Measurements from ENCODE around the gene ETFB. TPM values are rescaled to one million over a fixed set of nuclear protein-coding genes. Genes with fewer than 3 reads are reported as not detected.

The ETFB gene
- total RNA-seq, 1 experiment from 2014 or later: 497 TPM

DNA sequence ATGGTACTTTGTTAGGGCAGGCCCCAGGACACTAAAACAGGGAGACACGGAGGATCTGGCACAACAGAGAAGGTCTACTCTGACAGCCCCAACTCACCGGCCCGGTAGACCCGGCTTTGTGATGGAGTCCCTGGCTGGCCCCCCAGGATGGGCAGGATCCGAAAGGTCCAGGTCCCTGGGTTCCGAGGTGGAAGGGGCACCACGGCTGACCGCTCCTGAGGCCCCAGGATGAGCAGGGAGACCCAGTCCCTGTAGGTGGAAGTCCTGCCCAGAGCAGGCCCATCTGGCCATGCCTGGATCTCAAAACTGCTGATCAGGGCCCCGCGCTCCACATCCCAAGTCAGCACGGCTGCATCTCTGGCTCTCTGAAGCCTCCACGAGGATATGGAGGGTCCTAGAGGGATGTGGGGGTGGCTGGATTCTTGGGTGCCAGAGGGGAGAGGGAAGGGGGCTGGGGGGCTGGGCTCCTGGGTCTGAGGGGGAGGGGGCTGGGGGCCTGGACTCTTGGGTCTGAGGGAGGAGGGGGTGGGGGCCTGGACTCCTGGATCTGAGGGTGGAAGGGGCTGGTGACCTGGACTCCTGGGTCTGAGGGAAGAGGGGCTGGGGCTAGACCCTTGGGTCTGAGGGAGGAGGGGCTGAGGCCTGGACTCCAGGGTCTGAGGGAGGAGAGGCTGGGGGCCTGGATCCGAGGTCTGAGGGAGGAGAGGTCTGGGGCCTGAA lies 28.9 kb downstream of the ETFB start:
- in situ Hi-C loops (cut with HindIII; ENCODE audit: low pct_unique_long_range_greater_than_20kb, low sequenced_read_pairs): no loop called here
- no peak for DNase-seq (ENCODE audit: low read depth)

DNA sequence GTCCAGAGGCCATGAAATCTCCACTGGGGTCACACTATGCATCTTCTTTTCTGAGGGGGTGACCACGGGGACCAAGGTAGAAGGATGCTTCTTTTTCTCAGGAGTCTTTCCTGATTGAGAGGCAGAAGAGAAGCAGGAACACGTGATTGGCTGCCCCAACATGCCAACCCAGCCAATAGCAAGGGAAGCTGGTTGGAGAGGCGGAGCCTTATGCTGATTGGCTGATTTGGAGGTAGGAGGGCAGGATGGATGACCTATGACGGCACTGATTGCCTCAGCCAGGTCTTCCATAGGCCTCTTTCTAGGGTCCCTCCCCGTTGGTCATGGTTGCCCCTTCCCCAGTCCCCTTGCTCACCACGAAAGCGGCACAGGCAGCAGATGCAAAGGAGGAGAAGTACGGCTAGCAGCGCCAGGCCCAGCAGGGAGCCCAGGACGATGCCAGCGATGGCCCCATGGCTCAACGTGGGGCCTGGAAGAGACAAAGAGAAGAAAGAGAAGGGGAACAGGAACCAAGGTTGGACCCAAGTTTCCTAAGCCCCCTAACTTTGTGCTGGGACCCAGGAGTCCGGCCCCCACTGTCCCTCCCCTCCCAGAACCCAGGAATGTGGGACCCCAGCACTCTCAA lies 32.2 kb downstream of the ETFB start:
- in situ Hi-C loops (cut with HindIII; ENCODE audit: low pct_unique_long_range_greater_than_20kb, low sequenced_read_pairs): no loop called here
- peak; percentile 53 for DNase-seq (ENCODE audit: low read depth)

DNA sequence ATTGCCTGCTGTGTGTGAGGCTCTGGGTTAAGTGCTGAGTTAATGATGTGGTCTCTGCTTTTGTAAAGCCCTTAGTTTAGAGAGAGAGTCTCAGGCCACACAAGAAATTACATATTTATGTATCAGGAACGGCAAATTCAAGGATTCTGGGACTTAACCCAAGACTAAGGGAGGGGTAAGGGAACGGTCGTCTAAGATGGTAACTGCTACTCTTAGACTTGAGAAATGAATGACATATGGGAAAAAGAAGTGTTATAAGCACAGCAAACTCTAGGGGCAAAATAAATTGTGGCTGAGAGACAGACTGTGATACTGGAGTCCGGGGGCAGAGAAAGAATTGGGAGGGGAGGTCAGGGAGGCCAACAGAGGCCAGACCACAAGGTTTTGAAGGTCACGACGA lies 34.5 kb downstream of the ETFB start:
- in situ Hi-C loops (cut with HindIII; ENCODE audit: low pct_unique_long_range_greater_than_20kb, low sequenced_read_pairs): no loop called here
- DNase-seq (ENCODE audit: low read depth): no peak

DNA sequence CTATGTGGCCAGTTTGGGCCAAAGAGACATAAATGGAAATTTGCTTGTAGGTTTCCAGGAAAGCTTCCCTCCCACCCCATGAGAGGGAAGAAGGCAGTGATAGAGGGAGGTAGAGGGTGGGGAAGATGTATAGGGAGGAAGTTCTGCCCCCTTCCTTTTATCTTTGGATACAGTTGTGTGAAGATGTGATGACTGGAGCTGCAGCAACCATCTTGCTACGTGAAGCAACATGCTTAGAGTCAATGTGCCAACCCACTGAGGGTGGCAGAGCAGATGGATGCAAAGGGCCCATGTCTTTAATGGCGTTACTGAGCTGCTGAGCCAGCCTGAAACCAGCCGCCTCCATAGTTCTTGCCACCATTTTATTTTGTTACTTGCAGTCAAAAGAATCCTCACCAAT lies 35.0 kb downstream of the ETFB start:
- in situ Hi-C loops (cut with HindIII; ENCODE audit: low pct_unique_long_range_greater_than_20kb, low sequenced_read_pairs): no loop called here
- DNase-seq (ENCODE audit: low read depth): no peak

DNA sequence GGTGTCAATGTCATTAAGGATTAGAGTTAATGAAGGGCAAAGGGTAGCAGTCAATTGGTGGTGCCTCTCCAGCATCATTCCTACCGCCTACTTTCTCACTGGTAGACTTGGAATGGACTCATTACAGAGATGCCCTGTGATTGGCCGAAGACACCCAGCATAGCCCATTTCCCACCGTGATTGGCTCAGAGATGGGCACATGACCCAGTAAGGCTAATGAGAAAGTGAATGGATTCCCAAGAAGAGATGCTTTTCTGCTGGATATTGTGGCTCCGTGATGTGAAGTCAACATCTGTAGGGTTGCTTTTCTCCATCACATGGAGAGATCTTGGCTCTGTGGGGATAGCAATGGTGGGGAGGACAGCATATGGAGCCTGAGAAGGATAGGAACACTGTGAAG lies 35.8 kb downstream of the ETFB start:
- in situ Hi-C loops (cut with HindIII; ENCODE audit: low pct_unique_long_range_greater_than_20kb, low sequenced_read_pairs): no loop called here
- DNase-seq (ENCODE audit: low read depth): no peak

DNA sequence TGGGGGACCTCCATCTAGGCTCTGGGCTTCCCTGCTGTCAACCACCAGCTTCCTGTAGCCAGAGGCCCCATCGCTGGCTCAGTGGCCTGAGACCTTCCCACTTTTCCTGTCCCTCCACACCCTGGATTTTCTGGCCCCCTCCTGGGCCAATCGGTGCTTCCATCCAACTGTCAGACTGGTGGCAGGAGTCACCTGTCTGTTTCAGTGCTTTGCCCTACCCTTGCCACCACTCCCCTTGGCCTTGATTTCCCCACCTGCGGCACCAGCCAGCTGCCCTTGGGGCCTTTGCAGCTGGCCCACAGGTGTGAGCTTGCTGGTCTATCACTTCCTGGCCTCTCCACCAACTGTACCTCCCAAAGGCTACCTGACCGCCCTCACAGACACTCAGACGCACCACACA lies 36.8 kb downstream of the ETFB start:
- DNase-seq (ENCODE audit: low read depth): no peak
- in situ Hi-C loops (cut with HindIII; ENCODE audit: low pct_unique_long_range_greater_than_20kb, low sequenced_read_pairs): no loop called here

DNA sequence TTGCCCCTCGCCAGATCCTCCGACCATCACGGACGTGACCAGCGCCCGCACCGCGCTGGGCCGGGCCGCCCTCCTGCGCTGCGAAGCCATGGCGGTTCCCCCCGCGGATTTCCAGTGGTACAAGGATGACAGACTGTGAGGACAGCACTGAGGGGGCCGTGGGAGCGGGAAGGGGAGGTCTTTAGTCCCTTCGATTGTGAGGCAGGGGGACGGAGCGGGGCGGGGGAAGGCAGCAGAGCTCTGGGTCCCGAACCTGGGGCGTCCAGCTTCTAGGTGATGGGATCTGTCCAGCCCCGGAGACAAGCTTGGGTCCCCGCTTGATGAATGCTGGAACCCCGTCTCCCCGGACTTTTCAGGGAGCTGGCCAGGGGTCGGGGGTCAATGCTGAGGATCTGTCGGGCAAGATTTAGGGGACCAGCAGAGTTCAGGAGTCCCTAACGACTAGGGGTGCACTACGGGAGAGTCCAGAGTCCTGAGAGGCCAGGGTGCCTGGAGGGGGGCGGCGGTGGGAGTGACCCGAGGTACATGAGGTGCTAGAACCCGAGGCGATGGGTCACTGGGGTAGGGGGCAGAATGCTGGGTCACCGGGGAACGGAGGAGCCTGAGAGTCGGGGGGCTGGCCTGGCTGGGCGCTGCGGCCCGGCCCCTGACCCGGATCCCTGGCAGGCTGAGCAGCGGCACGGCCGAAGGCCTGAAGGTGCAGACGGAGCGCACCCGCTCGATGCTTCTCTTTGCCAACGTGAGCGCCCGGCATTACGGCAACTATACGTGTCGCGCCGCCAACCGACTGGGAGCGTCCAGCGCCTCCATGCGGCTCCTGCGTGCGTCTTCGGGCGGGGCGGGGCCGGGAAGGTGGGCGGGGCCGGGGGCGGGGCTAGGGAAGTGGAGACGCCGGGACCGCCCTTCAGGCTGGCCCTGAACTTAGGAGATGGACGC lies 38.9 kb downstream of the ETFB start:
- DNase-seq (ENCODE audit: low read depth): no peak
- in situ Hi-C loops (cut with HindIII; ENCODE audit: low pct_unique_long_range_greater_than_20kb, low sequenced_read_pairs): no loop called here

DNA sequence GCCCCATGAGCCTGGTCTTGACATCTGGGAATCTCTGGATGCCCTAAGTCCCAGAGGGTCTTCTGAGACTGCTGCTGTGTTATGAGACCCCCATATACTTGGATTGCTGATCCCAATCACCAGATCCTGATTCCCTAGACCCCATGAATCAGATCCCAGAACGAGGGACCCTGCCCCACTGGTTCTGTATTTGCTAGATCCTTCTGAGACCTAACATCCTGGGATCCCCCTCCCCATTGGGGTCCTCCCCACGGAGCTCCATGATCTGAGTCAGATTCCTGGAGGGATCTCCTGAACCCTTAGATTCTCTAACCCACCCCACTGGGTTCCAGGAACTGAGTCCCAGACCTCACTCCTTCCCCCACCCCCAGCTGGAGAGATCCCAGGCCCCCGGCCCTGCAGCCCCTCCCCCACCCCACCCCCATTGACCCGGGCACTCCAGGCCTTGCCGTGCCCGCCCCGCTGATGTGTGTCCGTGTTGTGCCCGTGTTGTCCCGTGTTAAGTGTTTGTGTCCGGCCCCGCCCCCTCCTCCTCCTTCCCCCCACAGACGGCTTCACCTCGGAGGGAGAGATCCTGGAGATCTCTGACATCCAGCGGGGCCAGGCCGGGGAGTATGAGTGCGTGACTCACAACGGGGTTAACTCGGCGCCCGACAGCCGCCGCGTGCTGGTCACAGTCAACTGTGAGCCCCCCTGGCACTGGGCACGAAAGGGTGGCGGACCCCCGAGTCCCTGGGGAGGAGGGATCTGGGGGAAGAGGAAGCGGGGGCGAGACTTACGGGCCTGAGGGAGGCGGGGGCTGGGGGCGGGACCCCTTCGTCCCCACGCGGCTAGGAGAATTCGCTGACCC lies 39.7 kb downstream of the ETFB start:
- DNase-seq (ENCODE audit: low read depth): no peak
- in situ Hi-C loops (cut with HindIII; ENCODE audit: low pct_unique_long_range_greater_than_20kb, low sequenced_read_pairs): no loop called here

DNA sequence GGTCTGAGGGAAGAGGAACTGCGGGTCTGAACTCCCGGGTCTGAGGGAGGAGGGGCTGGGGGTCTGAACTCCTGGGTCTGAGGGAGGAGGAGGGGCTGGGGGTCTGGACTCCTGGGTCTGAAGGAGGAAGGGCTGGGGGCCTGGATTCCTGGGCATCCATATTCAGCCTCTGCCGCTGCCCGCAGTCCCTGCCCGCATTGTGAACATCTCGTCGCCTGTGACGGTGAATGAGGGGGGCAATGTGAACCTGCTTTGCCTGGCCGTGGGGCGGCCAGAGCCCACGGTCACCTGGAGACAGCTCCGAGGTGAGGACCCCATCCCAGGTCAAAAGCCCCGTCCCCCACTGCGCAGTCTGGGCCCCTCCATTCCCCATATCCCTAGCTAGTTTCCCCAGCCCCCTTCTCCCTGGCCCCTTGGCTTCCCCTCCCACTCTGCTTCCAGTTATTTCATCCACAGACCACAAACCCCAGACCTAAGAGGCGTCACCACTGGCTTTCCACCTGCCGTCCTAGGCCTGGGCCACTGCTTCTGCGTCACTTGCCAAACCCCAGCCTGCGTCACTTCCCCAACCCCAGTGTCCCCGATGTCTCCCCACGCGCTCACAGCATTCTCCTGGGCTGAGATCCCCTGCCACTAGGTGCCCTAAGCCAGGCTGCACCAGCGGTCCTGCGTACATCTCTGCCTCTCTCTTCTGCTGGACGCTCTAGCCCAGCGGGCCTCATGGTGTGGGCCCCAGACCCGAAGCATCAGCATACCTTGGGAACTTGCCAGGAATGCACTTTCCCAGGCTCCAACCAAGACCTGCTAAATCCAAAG lies 40.8 kb downstream of the ETFB start:
- DNase-seq (ENCODE audit: low read depth): no peak
- in situ Hi-C loops (cut with HindIII; ENCODE audit: low pct_unique_long_range_greater_than_20kb, low sequenced_read_pairs): no loop called here

DNA sequence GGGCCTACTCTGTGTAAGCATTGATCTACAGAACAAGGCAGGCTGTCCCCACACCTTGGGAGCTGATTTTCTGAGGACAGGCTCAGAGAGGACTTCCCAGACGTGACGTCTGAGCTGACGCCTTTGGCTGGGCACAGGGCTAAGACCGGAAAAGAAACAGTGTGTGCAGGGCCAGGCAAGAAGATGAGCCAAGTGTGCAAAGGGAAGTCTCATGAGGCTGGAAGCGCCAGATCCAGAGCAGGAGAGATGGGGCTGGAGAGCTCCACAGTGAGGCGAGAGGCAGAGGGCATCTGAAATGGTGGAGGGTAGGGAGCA lies 42.1 kb downstream of the ETFB start:
- in situ Hi-C loops (cut with HindIII; ENCODE audit: low pct_unique_long_range_greater_than_20kb, low sequenced_read_pairs): no loop called here
- DNase-seq (ENCODE audit: low read depth): no peak

DNA sequence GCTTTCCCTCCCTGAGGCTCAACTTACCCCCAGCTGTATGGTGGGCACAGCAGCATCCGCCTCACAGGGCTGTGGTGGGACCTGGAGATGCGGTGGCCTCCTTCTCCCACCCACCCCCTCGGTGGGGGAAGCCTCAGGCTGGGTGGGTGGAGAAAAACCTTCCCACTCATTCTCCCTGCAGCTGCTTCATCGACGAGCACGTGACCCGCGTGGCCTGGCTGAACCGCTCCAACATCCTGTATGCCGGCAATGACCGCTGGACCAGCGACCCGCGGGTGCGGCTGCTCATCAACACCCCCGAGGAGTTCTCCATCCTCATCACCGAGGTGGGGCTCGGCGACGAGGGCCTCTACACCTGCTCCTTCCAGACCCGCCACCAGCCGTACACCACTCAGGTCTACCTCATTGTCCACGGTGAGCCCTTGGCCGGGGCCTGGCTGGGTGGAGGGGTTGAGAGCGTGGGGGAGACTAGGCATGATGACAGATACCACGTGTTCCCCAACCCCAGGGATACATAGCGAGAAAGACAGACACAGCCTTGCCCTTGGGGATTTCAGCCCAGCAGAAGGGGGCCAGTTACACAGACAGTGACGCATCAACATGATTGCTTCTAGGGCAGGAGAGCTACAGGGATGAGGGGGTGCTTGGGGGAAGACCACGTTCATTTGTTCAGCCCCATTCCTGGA lies 42.6 kb downstream of the ETFB start:
- DNase-seq (ENCODE audit: low read depth): no peak
- in situ Hi-C loops (cut with HindIII; ENCODE audit: low pct_unique_long_range_greater_than_20kb, low sequenced_read_pairs): no loop called here

DNA sequence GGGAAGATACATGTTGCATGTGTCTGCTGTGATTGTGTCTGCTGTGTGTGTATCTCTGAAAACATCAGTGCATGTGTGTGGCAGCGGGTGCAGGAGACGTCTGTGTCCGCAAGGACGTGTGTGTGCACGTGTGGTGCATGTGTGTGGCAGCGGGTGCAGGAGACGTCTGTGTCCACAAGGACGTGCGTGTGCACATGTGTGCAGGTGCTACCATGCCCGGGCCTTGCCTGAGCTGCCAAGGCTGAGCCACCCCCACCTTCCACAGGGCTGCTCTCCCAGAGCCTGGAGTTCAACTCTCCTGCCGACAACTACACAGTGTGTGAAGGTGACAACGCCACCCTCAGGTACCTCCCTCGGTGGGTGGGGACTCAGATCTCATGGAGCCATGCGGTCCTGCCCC lies 44.4 kb downstream of the ETFB start:
- in situ Hi-C loops (cut with HindIII; ENCODE audit: low pct_unique_long_range_greater_than_20kb, low sequenced_read_pairs): no loop called here
- no peak for DNase-seq (ENCODE audit: low read depth)

DNA sequence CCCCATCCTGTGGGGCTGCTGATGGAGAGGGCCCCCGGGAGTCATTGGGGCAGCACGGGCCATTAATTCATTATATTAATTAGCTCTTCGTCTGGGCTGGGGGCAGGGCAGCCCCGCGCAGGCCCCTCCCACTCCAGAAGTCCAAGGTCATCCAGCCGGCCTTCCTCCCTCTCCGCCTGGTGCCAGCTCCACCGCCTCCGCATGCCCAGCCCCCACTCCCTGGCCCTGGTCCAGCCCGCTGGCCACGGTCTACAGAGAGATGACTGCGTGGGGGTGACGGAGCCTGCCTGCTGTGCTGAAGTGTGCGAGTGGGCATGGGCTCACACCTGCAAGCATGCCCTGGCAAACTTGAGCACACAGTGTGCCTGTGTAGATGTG lies 45.9 kb downstream of the ETFB start:
- in situ Hi-C loops (cut with HindIII; ENCODE audit: low pct_unique_long_range_greater_than_20kb, low sequenced_read_pairs): no loop called here
- no peak for DNase-seq (ENCODE audit: low read depth)

DNA sequence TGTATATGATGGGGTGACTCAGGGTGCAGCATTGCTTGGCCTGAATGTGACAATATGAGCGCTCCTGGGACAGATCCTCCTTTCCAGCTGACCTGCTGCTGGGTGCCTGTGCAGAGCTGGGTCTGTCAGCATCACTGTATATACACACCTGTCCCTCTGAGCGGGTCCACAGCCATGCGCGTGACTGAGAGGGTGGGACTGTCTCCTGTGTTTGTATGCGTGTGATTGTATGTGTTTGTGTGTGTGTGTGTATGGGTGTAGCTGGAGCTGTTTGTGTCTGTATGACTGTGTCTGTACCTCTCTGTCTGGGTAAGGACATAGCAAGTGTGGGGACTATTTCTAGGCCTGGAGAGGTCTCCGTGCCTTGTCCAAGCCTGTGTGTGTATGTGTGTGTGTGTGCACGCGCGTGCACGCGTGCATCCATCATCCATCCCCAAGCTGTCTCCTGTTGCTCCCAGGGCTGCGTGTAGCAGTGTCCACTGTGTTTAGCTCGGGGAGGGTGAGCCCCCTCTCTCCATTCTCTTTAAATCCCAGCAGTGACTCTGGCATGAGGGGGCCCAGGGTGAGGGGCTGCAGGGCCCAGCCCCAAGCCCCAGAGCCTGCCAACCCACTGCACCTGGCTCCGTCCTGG lies 46.4 kb downstream of the ETFB start:
- DNase-seq (ENCODE audit: low read depth): no peak
- in situ Hi-C loops (cut with HindIII; ENCODE audit: low pct_unique_long_range_greater_than_20kb, low sequenced_read_pairs): no loop called here

DNA sequence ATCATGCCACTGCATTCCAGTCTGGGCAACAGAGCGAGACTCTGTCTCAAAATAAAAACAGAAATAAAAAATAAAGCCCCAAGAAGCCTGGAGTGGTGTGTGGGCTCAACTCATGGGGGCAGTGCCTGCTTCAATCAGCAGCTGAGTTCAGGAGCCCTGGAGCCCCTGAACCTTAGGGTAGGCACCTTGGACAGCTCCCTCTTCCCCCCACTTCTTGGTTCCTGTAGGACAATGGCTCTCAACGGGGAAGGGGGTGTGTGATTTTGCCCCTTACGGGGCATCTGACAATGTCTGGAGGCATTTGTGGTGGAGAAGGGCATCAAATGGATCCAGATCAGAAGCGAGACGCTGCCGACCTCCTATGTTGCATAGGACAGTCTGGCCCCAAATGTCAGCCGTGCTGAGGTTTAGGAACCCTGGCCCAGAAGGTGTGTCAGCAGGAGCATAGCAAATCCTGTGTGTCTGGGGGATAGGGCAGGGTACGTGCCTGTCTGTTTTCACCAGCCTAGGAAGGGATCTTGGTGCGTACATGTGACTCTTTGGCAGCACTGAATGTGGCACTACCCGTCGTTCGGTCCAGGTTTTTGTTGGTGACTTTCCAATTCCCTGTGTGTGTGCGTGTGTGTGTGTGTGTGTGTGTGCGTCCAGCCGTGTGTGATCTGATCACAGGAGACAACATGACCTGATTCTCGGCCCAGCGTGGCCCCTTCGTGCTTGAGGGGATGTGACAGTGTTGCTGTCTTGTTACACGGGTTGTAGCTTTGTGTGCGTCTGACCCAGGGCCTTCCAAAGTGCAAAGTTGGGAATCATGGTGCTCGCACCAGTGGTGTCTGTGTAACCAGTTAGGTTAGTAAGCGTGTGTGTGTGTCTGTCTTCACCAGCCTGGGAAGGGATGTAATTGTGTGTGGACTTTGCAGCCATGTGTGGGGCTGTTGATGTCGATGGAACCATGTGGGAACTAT lies 47.2 kb downstream of the ETFB start:
- in situ Hi-C loops (cut with HindIII; ENCODE audit: low pct_unique_long_range_greater_than_20kb, low sequenced_read_pairs): no loop called here
- DNase-seq (ENCODE audit: low read depth): no peak

DNA sequence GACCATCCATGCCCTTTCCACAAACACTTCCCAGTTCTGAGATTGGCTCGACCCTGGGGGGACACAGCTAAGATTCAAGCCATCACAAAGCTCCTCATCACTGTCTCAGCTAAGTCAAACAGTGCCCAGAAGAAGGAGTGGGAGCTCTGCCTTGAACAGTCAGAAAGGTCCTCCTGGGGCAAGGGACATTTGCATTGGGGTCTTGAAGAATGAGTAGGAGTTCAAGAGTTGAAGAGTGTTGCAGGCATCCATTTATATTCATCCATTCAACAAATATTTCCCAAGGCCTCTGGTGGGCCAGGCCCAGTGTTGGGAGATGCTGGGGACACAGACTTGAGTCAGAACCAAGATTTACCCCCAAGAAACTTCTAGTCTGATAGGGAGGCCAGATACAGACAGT lies 48.2 kb downstream of the ETFB start:
- in situ Hi-C loops (cut with HindIII; ENCODE audit: low pct_unique_long_range_greater_than_20kb, low sequenced_read_pairs): no loop called here

More for the DNA sequence above, 48.2 kb downstream of the ETFB start:
- no peak for DNase-seq (ENCODE audit: low read depth)
